Upper lobe of left lung (tissue), 6 donors: Measurements from ENCODE around the gene BSCL2. TPM values are rescaled to one million over a fixed set of nuclear protein-coding genes. Genes with fewer than 3 reads are reported as not detected.
"Not testable (repeated sequence)": the region's sequence is repeated elsewhere in the genome, so short reads cannot be mapped to it uniquely, and the experiment has no call there.

Source experiments
- ATAC-seq, 2 donors: fragments of 200-7000 bp; cut with Tn5 transposase; one replicate each; pipeline ENCODE4 v1.9.1; 2022; ENCODE audit warnings: mild to moderate bottlenecking in 2 of 2, moderate library complexity in 2 of 2; ENCODE audit not compliant: low FRiP score in 2 of 2
- DNase-seq, 2 donors: peaks; one replicate each; pipeline ENCODE4 v3.0.0-alpha.2; 2019 to 2020
- H3K27ac ChIP-seq, 4 donors: fragments of 200-600 bp; sonication (generic); one replicate each; pipeline ENCODE4 v1.5.1; 2016 to 2019
- H3K27me3 ChIP-seq, 4 donors: fragments of 200-600 bp; sonication (generic); one replicate each; pipeline ENCODE4 v1.5.1; 2017 to 2019
- H3K36me3 ChIP-seq, 4 donors: fragments of 200-600 bp; sonication (generic); one replicate each; pipeline ENCODE4 v1.5.1; 2016 to 2019
- H3K4me1 ChIP-seq, 4 donors: fragments of 200-600 bp; sonication (generic); one replicate each; pipeline ENCODE4 v1.5.1; 2018 to 2019
- H3K4me3 ChIP-seq, 4 donors: fragments of 200-600 bp; sonication (generic); one replicate each; pipeline ENCODE4 v1.5.1; 2017 to 2019; ENCODE audit warnings: mild to moderate bottlenecking in 2 of 4, moderate library complexity in 1 of 4
- H3K9me3 ChIP-seq, 4 donors: fragments of 200-600 bp; sonication (generic); one replicate each; pipeline ENCODE4 v1.5.1; 2018 to 2019
- CTCF ChIP-seq, 6 experiments: fragments of 450-650 bp in 4 of 6; fragments of 200-600 bp in 2 of 6; sonication (generic) in 2 of 6; IDR thresholded peaks; one replicate each; pipeline ENCODE4 v1.5.1; 2016 to 2019; ENCODE audit warnings: antibody characterized with exemption in 6 of 6
- EP300 ChIP-seq, 4 donors: sonication (generic); formaldehyde crosslinking; IDR thresholded peaks; one replicate each; pipeline ENCODE4 v1.5.1; 2017; ENCODE audit warnings: antibody characterized with exemption in 4 of 4, control low read depth in 2 of 4
- POLR2A ChIP-seq, 4 donors: fragments of 450-650 bp; IDR thresholded peaks; one replicate each; pipeline ENCODE4 v1.5.1; 2016 to 2017; ENCODE audit warnings: antibody characterized with exemption in 4 of 4, mild to moderate bottlenecking in 2 of 4
- POLR2AphosphoS5 ChIP-seq, 2 donors: sonication (generic); formaldehyde crosslinking; IDR thresholded peaks; one replicate each; pipeline ENCODE4 v1.5.1; 2017; ENCODE audit warnings: antibody characterized with exemption in 2 of 2
- whole genome bisulfite sequencing, 2 donors: methylation state at CpG; one replicate each; pipeline ENCODE4 v1.1.5; 2017 to 2018; 5-methylcytosine and 5-hydroxymethylcytosine counted together
- total RNA-seq, 6 donors: library from RNA; depleted of rRNA in 4 of 6; stranded (reverse); fragments of >200 nt in 4 of 6; gene quantifications; one replicate each; pipeline versions ENCODE4 v1.1.0 to v1.2.1, GENCODE V29; 2016 to 2021
- donor health status: DM: no; HTN: no; CAD: no; lungs with moderate emphysema.
- donor health status: DM: no; HTN: yes; CAD: no; lungs with severe emphysema.

BSCL2 gene
- total RNA-seq, 6 donors from 2014 or later = 75.5 to 198 (median 87.5) TPM

DNA sequence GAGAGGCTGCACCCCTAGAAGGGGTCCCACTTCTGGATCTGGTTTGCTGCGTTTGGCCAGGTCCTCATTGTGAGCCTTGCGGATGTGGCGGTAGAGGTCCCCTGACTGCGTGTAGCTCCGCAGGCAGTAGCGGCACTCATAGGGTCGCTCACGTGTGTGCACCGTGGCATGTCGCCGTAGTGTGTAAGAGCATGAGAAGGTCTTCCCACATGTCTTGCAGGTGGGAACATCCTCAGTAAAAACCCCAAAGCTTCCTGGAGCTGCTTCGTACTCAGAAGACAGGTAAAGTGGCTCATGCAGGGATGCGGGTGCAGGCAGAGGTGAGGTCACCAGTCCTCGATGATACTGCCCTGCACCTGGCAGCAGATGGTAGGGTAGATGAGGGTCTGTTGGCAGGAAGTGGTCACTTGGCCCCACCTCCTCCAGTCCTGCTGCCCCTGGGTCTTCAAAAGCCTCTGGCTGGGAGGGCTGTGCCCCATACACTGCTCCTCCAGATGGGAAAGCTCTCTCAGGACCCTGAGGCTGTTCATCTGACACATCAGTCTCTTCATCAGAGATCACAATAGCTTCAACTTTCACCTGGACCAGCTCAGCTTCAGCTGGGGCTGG, 45.1 kb upstream of the BSCL2 start:
- H3K36me3 ChIP-seq = peaks cover 0 to 17% (median 4%) of the 10 kb centered on the region in 4 donors
- WGBS, 2 donors = 95 to 100% methylated on average over 11 to 14 of the region's 14 CpGs
- no peaks in the 10 kb centered on the region for H3K9me3 ChIP-seq
- H3K4me3 ChIP-seq = no peak overlapping the region
- H3K27ac ChIP-seq = peak overlapping the region in 3 of 4 donors; percentile 87 to 91 (median 91)
- no peak for DNase-seq
- H3K4me1 ChIP-seq = peaks cover 16 to 30% (median 22%) of the 10 kb centered on the region in 4 donors
- no peaks in the 10 kb centered on the region for H3K27me3 ChIP-seq
- TF ChIP-seq POLR2AphosphoS5 (IDR thresholded peaks at IDR 0.05) = no peak
- TF ChIP-seq CTCF (IDR thresholded peaks at IDR 0.05) = no peak
- no peak for TF ChIP-seq EP300 (IDR thresholded peaks at IDR 0.05)
- no peak for TF ChIP-seq POLR2A (IDR thresholded peaks at IDR 0.05)
- no peak for ATAC-seq

DNA sequence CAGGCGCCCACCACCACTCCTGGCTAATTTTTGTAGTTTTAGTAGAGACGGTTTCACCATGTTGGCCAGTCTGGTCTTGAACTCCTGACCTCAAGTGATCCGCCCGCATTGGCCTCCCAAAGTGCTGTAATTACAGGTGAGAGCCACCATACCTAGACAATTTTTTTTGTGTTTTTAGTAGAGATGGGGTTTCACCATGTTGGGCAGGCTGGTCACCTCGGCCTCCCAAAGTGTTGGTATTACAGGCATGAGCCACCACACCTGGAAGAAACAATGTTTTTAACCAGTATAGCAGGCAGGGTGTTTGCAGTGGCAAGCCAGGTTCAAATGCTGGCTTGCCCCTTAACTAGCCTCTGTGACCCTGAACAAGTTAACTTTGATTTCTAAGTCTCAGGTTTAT, 42.7 kb upstream of the BSCL2 start:
- Histone ChIP-seq H3K36me3 (peaks cover 0 to 17% (median 4%) of the 10 kb centered on the region in 4 donors), H3K4me1 (peaks cover 16 to 29% (median 22%) of the 10 kb centered on the region in 4 donors)
- not testable (repeated sequence) for H3K27ac ChIP-seq, ATAC-seq, H3K9me3 ChIP-seq, H3K4me3 ChIP-seq, H3K27me3 ChIP-seq, DNase-seq
- 95% methylated on average over 5 of the region's 5 CpGs for WGBS, 2 donors

GRCh38 chr11:62747475-62748160, 40.4 kb upstream of the BSCL2 start:
- ATAC-seq (no peak), DNase-seq (no peak)
- TF ChIP-seq POLR2A (IDR thresholded peaks at IDR 0.05) (no peak), EP300 (IDR thresholded peaks at IDR 0.05) (no peak), POLR2AphosphoS5 (IDR thresholded peaks at IDR 0.05) (no peak)
- Histone ChIP-seq H3K36me3 (peaks cover 0 to 15% (median 3%) of the 10 kb centered on the region in 4 donors), H3K27ac (no peak overlapping the region), H3K9me3 (no peaks in the 10 kb centered on the region), H3K4me1 (peaks cover 5 to 13% (median 8%) of the 10 kb centered on the region in 4 donors), H3K27me3 (no peaks in the 10 kb centered on the region), H3K4me3 (no peak overlapping the region)
- 80 to 90% methylated on average over 9 of the region's 9 CpGs for WGBS, 2 donors

DNA sequence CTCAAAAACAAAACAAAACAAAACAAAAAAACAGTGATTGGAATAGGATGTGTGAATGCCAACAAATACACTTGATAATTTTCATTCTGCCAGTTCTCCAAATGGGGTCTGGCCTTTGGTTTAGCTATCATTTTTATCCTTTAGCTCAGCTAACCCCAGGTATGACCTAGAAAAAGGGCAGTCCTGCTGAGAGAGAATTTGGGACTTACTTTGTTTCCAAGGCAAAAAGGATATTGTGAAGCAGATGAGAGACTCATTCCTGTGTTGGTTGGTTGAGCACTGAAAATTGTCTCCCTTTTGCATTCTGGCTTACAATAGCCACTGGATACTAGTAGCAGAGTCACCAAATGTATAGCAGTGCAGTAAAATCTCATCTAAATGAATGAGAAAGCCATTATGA, 30.0 kb upstream of the BSCL2 start:
- ATAC-seq = no peak
- H3K36me3 ChIP-seq = peaks cover 23 to 92% (median 69%) of the 10 kb centered on the region in 4 donors

GRCh38 chr11:62732830-62733229, 25.6 kb upstream of the BSCL2 start:
- TF ChIP-seq EP300 (IDR thresholded peaks at IDR 0.05) = no peak
- TF ChIP-seq POLR2A (IDR thresholded peaks at IDR 0.05) = no peak
- no peak for TF ChIP-seq POLR2AphosphoS5 (IDR thresholded peaks at IDR 0.05)
- TF ChIP-seq CTCF (IDR thresholded peaks at IDR 0.05) = no peak
- DNase-seq (no peak), ATAC-seq (no peak)
- Histone ChIP-seq H3K4me1 (peaks cover 16 to 30% (median 22%) of the 10 kb centered on the region in 4 donors), H3K27ac (no peak overlapping the region), H3K27me3 (no peaks in the 10 kb centered on the region), H3K9me3 (no peaks in the 10 kb centered on the region), H3K4me3 (no peak overlapping the region), H3K36me3 (peaks cover 7 to 72% (median 42%) of the 10 kb centered on the region in 4 donors)
- WGBS, 2 donors = 80 to 89% methylated on average over 2 of the region's 2 CpGs

More for the DNA sequence above, 30.0 kb upstream of the BSCL2 start:
- Histone ChIP-seq H3K4me1 (peaks cover 0 to 3% (median 0%) of the 10 kb centered on the region in 4 donors), H3K9me3 (no peaks in the 10 kb centered on the region), H3K27me3 (no peaks in the 10 kb centered on the region), H3K4me3 (no peak overlapping the region), H3K27ac (no peak overlapping the region)
- TF ChIP-seq CTCF (IDR thresholded peaks at IDR 0.05) (no peak), POLR2A (IDR thresholded peaks at IDR 0.05) (no peak), POLR2AphosphoS5 (IDR thresholded peaks at IDR 0.05) (no peak), EP300 (IDR thresholded peaks at IDR 0.05) (no peak)
- no peak for DNase-seq

DNA sequence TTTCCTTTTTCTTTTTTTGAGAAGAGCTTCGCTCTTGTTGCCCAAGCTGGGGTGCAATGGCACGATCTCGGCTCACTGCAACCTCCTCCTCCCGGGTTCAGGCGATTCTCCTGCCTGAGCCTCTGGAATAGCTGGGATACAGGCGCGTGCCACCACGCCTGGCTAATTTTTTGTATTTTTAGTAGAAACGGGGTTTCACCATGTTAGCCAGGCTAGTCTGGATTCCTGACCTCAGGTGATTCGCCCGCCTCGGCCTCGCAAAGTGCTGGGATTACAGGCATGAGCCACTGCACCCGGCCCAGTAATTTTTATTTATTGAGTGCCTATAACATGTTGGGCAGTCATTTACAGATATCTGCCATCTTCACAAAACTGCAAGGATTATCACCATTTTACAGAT, 22.9 kb upstream of the BSCL2 start:
- Histone ChIP-seq H3K4me3 (peak overlapping the region in 2 of 4 donors; percentile 97 to 98), H3K36me3 (peaks cover 2 to 49% (median 25%) of the 10 kb centered on the region in 4 donors), H3K4me1 (peaks cover 19 to 42% (median 31%) of the 10 kb centered on the region in 4 donors)
- H3K9me3 ChIP-seq, ATAC-seq, H3K27ac ChIP-seq, H3K27me3 ChIP-seq, DNase-seq: not testable (repeated sequence)
- 86% methylated on average over 14 of the region's 14 CpGs for WGBS, 2 donors
